Endothelial cell (in vitro differentiated cells): ENCODE measurements around the gene C16orf87. TPM values are rescaled to one million over a fixed set of nuclear protein-coding genes. Genes with fewer than 3 reads are reported as not detected.

Experiments
- DNase-seq: peaks from one replicate; pipeline ENCODE4 v3.0.0; 2021; ENCODE audit warnings: low spot score
- H3K27ac Mint-ChIP-seq: one replicate; pipeline ENCODE4 v1.8.0; 2021; ENCODE audit warnings: mixed read lengths, inconsistent platforms; ENCODE audit not compliant: unreplicated experiment
- H3K27me3 Mint-ChIP-seq: one replicate; pipeline ENCODE4 v1.8.0; 2021; ENCODE audit warnings: mild to moderate bottlenecking, moderate library complexity, mixed read lengths, inconsistent platforms; ENCODE audit not compliant: unreplicated experiment
- H3K36me3 Mint-ChIP-seq: one replicate; pipeline ENCODE4 v1.8.0; 2021; ENCODE audit warnings: mild to moderate bottlenecking, low read depth, mixed read lengths, inconsistent platforms; ENCODE audit not compliant: unreplicated experiment
- H3K4me1 Mint-ChIP-seq: one replicate; pipeline ENCODE4 v1.8.0; 2021; ENCODE audit warnings: mild to moderate bottlenecking, mixed read lengths, inconsistent platforms; ENCODE audit not compliant: unreplicated experiment
- H3K4me3 Mint-ChIP-seq: one replicate; pipeline ENCODE4 v1.8.0; 2021; ENCODE audit warnings: mild to moderate bottlenecking, mixed read lengths, inconsistent platforms; ENCODE audit not compliant: unreplicated experiment
- H3K9me3 Mint-ChIP-seq: one replicate; pipeline ENCODE4 v1.8.0; 2021; ENCODE audit warnings: mixed read lengths, inconsistent platforms; ENCODE audit not compliant: unreplicated experiment
- total RNA-seq: library from RNA; stranded (reverse); fragmentation: NEBNext Ultra II Directional; extraction: Animal tissue kit (Norgen Biotek cat#: 25700); gene quantifications from one replicate; pipeline ENCODE4 v1.2.1, GENCODE V29; 2021; ENCODE audit not compliant: unreplicated experiment
- TF ChIP-seq, protein P1 (sequence below): fragments of 200-600 bp; sonication (generic); IDR thresholded peaks from one replicate; pipeline ENCODE4 v1.5.0; 2021; ENCODE audit warnings: antibody characterized with exemption; ENCODE audit not compliant: unreplicated experiment

Gene C16orf87
- total RNA-seq, 1 donor from 2014 or later, result 15.3 TPM

DNA sequence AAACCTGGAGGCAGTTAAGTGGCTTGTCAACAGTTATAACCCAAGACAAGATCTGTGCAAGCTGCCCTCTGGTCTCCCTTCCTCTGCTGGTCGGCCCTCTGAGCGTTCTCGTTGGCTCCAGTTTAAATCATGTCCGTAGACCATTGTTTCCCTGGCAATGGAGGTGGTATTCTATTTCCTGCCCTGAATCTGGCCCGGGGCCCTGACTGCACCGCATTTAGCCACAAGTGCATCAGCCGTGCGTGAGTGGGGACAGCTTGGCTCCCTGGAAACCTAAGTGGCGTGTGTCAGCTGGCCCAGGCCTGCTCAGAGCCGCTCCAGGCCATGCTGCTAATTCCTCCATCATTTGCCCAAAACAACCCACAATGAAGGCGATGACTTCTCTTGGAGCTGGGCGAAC lies 67.8 kb downstream of the C16orf87 start:
- Mint-ChIP-seq H3K36me3 (no peaks in the 10 kb centered on the region), H3K27me3 (peaks cover 3% of the 10 kb centered on the region), H3K4me3 (no peak overlapping the region), H3K27ac (no peak overlapping the region), H3K9me3 (peaks cover 5% of the 10 kb centered on the region), H3K4me1 (peaks cover 6% of the 10 kb centered on the region)
- no peak for DNase-seq
- TF ChIP-seq, protein P1, sequence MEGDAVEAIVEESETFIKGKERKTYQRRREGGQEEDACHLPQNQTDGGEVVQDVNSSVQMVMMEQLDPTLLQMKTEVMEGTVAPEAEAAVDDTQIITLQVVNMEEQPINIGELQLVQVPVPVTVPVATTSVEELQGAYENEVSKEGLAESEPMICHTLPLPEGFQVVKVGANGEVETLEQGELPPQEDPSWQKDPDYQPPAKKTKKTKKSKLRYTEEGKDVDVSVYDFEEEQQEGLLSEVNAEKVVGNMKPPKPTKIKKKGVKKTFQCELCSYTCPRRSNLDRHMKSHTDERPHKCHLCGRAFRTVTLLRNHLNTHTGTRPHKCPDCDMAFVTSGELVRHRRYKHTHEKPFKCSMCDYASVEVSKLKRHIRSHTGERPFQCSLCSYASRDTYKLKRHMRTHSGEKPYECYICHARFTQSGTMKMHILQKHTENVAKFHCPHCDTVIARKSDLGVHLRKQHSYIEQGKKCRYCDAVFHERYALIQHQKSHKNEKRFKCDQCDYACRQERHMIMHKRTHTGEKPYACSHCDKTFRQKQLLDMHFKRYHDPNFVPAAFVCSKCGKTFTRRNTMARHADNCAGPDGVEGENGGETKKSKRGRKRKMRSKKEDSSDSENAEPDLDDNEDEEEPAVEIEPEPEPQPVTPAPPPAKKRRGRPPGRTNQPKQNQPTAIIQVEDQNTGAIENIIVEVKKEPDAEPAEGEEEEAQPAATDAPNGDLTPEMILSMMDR, result no peak

DNA sequence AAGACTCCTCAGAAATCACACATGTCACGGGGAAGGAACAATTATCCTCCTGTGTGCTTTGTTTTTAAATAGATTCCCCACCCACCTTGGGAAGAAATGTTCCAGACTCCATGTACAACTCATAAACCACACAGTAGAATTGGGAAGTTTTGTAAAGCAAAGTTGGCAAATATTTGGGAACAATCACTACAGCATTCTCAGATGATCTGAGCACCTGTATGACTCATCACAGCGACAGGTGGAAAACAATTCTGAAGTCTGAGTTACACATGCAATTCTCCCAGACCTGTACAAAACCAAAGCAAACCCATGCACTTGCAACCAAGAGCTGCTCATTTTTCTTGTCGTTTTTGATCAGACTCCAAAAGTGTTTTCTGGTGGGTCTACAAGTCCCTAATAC lies 68.4 kb downstream of the C16orf87 start:
- H3K36me3 Mint-ChIP-seq, result no peaks in the 10 kb centered on the region
- DNase-seq, result no peak
- H3K4me1 Mint-ChIP-seq, result peaks cover 7% of the 10 kb centered on the region
- TF ChIP-seq, protein P1, result no peak
- H3K27me3 Mint-ChIP-seq, result peaks cover 4% of the 10 kb centered on the region
- no peak overlapping the region for H3K4me3 Mint-ChIP-seq
- peaks cover 5% of the 10 kb centered on the region for H3K9me3 Mint-ChIP-seq
- no peak overlapping the region for H3K27ac Mint-ChIP-seq

DNA sequence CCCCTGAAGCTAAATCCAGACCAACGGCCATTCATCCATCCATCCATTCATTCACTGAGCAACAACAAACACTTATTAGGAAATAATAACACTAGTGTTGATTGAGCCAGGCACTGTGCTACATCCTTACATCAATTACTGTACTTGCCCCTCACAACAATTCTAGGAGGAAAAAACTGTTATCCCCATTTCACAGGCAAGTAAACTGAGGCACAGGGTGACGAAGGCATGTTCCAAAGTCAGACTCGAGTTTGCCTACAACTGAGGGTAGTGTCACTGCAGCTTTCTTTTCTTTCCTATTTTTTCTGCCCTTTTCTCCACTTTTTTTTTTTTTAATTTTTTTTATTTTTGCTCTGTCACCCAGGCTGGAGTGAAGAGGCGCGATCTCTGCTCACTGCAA lies 71.7 kb downstream of the C16orf87 start:
- no peak for DNase-seq
- H3K4me3 Mint-ChIP-seq, result no peak overlapping the region
- no peaks in the 10 kb centered on the region for H3K36me3 Mint-ChIP-seq
- peaks cover 13% of the 10 kb centered on the region for H3K4me1 Mint-ChIP-seq
- peaks cover 6% of the 10 kb centered on the region for H3K27me3 Mint-ChIP-seq
- TF ChIP-seq, protein P1, result no peak
- peaks cover 5% of the 10 kb centered on the region for H3K9me3 Mint-ChIP-seq
- H3K27ac Mint-ChIP-seq, result no peak overlapping the region

DNA sequence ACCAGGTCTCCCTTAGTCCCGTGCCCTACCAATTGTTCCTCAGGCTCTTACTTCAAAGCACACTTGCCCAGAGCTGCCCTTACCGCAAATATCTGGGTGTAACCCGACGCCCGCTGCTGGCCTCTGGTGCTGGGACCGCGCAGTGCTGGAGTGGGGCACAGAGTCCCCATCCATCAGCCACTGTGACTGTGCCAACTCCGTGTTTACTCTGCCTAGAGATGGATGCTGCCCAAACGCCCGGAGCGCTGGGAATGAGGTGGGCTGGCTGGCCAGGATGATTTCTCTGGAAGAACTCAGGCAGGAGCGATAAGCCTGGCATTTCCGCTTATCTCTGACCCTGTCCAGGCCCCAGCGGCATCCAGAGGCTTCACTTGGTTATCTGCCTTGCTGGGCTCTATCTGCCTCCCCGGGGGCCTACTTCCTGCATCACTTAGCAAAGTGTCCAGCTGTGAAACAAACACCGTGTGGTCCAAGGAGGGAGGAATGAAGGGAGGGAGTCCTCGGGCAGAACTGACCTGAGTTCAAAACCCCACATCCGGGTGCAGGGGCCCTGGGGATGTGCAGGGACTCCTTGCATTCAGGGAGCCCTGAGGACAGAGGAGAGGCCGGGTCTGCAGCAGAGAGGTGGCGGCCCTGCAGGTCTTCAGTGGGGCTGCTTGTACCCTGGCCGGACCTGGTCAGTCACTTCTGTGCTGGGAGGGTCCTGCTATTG lies 73.5 kb downstream of the C16orf87 start:
- Mint-ChIP-seq H3K27ac (no peak overlapping the region), H3K9me3 (peaks cover 5% of the 10 kb centered on the region), H3K4me1 (peaks cover 13% of the 10 kb centered on the region), H3K27me3 (peaks cover 6% of the 10 kb centered on the region), H3K36me3 (no peaks in the 10 kb centered on the region), H3K4me3 (no peak overlapping the region)
- TF ChIP-seq, protein P1, result no peak
- no peak for DNase-seq

DNA sequence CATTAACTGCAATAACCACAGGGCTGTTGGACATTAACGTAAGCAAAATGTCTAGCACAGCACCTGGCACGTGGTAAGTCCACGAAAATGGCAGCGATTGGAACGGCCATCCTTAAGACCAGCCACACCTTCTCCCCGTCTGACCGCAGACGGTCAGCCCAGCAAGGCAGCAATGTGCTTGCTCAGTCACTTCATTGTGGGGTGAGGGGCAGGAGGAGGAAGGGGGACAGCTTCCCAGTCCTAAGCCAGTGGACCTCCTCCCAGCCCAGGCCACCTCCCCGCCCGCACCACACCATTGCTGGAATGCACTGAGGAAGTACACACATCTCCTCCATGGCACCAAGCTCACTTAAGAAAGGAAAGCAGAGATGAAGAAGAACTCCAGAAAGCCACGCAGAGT lies 74.2 kb downstream of the C16orf87 start:
- H3K4me3 Mint-ChIP-seq, result no peak overlapping the region
- peaks cover 13% of the 10 kb centered on the region for H3K4me1 Mint-ChIP-seq
- no peaks in the 10 kb centered on the region for H3K36me3 Mint-ChIP-seq
- TF ChIP-seq, protein P1, result no peak
- H3K27ac Mint-ChIP-seq, result no peak overlapping the region
- no peak for DNase-seq
- peaks cover 5% of the 10 kb centered on the region for H3K9me3 Mint-ChIP-seq
- H3K27me3 Mint-ChIP-seq, result peaks cover 6% of the 10 kb centered on the region
